ENCODE measurements around the gene TAS2R31. TPM values are rescaled to one million over a fixed set of nuclear protein-coding genes. Genes with fewer than 3 reads are reported as not detected.

Gene TAS2R31
- total RNA-seq (2016; rRNA removed; fragmentation: Illumina TruSeq; extraction: Trizol) (1.0 and 6.5 TPM in 2 replicates), polyA plus RNA-seq (2011; rRNA removed) (0.60 and 0.96 TPM in 2 replicates), polyA minus RNA-seq (2011; rRNA and poly(A)+ RNA removed; ENCODE audit: low replicate concordance) (6.3 and 7.2 TPM in 2 replicates), Bru-seq, nascent RNA (percentile 87 among the genes with signal in this experiment), BruChase-seq, experiment 1, labeled RNA remaining after a 6-hour chase (percentile 80 among the genes with signal in this experiment), BruChase-seq, experiment 2, labeled RNA remaining after a 2-hour chase (percentile 93 among the genes with signal in this experiment)
- not detected in 2 replicates for total RNA-seq (2016; cell fraction: cytosol; rRNA removed; fragmentation: Illumina TruSeq; extraction: Trizol; ENCODE audit: low read depth)
- total RNA-seq (2016; cell fraction: insoluble cytoplasmic fraction; rRNA removed; fragmentation: Illumina TruSeq; extraction: Trizol): 0.88 and 4.0 TPM in 2 replicates
- 0.24 and 0.34 TPM in 2 replicates for total RNA-seq (2016; cell fraction: membrane; rRNA removed; fragmentation: Illumina TruSeq; extraction: Trizol)
- 23.9 and 28.1 TPM in 2 replicates for total RNA-seq (2016; cell fraction: nucleus; rRNA removed; fragmentation: Illumina TruSeq; extraction: Trizol)
- polyA plus RNA-seq (2011; cell fraction: cytosol; rRNA removed): 0.08 TPM in 1 of 2 replicates, not detected in the other
- polyA plus RNA-seq (2011; cell fraction: nucleus; rRNA removed): 2.4 and 2.8 TPM in 2 replicates
- polyA plus RNA-seq (2012): 0.28 and 0.32 TPM in 2 replicates
- not detected in 2 replicates for polyA plus RNA-seq (2016; cell fraction: cytosol; fragmentation: Illumina TruSeq; extraction: Trizol; ENCODE audit: low read depth)
- polyA plus RNA-seq (2016; cell fraction: insoluble cytoplasmic fraction; fragmentation: Illumina TruSeq; extraction: Trizol; ENCODE audit: low read depth): 0.24 TPM in 1 of 2 replicates, not detected in the other
- not detected in 2 replicates for polyA plus RNA-seq (2016; cell fraction: membrane; fragmentation: Illumina TruSeq; extraction: Trizol; ENCODE audit: low read depth)
- 0.53 TPM in 1 of 2 replicates, not detected in the other for polyA plus RNA-seq (2016; cell fraction: nucleus; fragmentation: Illumina TruSeq; extraction: Trizol; ENCODE audit: insufficient read depth, low read depth)
- polyA minus RNA-seq (2011; cell fraction: cytosol; rRNA and poly(A)+ RNA removed): not detected in 2 replicates
- polyA minus RNA-seq (2011; cell fraction: nucleus; rRNA and poly(A)+ RNA removed): 111 TPM in 2 replicates
- long read RNA-seq, experiment 1: 0 reads
- long read RNA-seq, experiment 2: 0 reads

GRCh38 chr12:11031307-11031706, at the start of gene TAS2R31:
TSS of gene TAS2R31 (minus strand) at chr12:11031407. CDS start at chr12:11031335, 72 bp downstream.
- peaks cover 3 to 8% of the 10 kb centered on the region in 2 experiments; a peak in 3 of 5 replicates for H3K36me3 ChIP-seq (replicated peaks in 1 of 2; ENCODE audit: control insufficient read depth in 1 of 2, insufficient read depth in 2 of 2, low read length in 2 of 2)
- no peak within 1 kb of the TSS for H3K4me2 ChIP-seq (ENCODE audit: low read depth, low read length)
- H3K27ac ChIP-seq (ENCODE audit: extremely low read length, insufficient read depth, low read length): no peak within 1 kb of the TSS
- no peak within 1 kb of the TSS for H2AFZ ChIP-seq (ENCODE audit: low read length)
- no peaks in the 10 kb centered on the region for H3K4me1 ChIP-seq (ENCODE audit: insufficient read depth, low read length)
- in situ Hi-C loops (cut with HindIII; ENCODE audit: extremely low pct_ligation_motif_present, low pct_unique_long_range_greater_than_20kb) (loop anchor here (10.0 kb wide), 1 partner anchor 63 kb away; the partner anchor contains the start of gene TAS2R43), intact Hi-C loops (cut with micrococcal nuclease; ENCODE audit: unreplicated experiment) (loop anchor here (2.0 kb wide), 1 partner anchor 59 kb away; no protein-coding TSS in a partner anchor)
- no peaks in the 10 kb centered on the region for H3K27me3 ChIP-seq (ENCODE audit: control insufficient read depth in 1 of 2, insufficient read depth in 2 of 2, low read length in 2 of 2)
- FAIRE-seq (no peak), ATAC-seq (no peak), DNase-seq (ENCODE audit: low spot score) (no peak)
- no peak within 1 kb of the TSS for H3K9ac ChIP-seq (ENCODE audit: insufficient read depth, low read depth, low read length)
- ChIA-PET CTCF (ENCODE audit: low intra/inter-chr PET ratio, low total read pairs) (no interaction called here), POLR2A (no interaction called here)
- H3K4me3 ChIP-seq (replicated peaks in 1 of 3; ENCODE audit: insufficient read depth in 1 of 3, low read depth in 2 of 3, low read length in 3 of 3): no peak within 1 kb of the TSS
- 99% methylated on average over 6 of the region's 6 CpGs for WGBS (ENCODE audit: low lambda C conversion rate)
- H3K79me2 ChIP-seq (ENCODE audit: insufficient read depth, low read length): no peaks in the 10 kb centered on the region
- H4K20me1 ChIP-seq (ENCODE audit: insufficient read depth, low read length): no peaks in the 10 kb centered on the region
- no TSS peak for BruUV-seq (replicated peaks)
- TF ChIP-seq ESRRA (CRISPR knock-in tag; IDR thresholded peaks at IDR 0.05; ENCODE audit: low read depth): no peak
- TF ChIP-seq, protein P1, sequence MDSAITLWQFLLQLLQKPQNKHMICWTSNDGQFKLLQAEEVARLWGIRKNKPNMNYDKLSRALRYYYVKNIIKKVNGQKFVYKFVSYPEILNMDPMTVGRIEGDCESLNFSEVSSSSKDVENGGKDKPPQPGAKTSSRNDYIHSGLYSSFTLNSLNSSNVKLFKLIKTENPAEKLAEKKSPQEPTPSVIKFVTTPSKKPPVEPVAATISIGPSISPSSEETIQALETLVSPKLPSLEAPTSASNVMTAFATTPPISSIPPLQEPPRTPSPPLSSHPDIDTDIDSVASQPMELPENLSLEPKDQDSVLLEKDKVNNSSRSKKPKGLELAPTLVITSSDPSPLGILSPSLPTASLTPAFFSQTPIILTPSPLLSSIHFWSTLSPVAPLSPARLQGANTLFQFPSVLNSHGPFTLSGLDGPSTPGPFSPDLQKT (CRISPR knock-in tag; IDR thresholded peaks at IDR 0.05; ENCODE audit: borderline replicate concordance): no peak
- TF ChIP-seq ZNF549 (CRISPR knock-in tag; IDR thresholded peaks at IDR 0.05): no peak
- no peak for TF ChIP-seq RXRA (CRISPR knock-in tag; IDR thresholded peaks at IDR 0.05)
- TF ChIP-seq TSC22D2 (CRISPR knock-in tag; IDR thresholded peaks at IDR 0.05; ENCODE audit: borderline replicate concordance): no peak
- no peak for TF ChIP-seq ZNF644 (CRISPR knock-in tag; IDR thresholded peaks at IDR 0.05; ENCODE audit: low read depth)
- TF ChIP-seq ZNF605 (CRISPR knock-in tag; IDR thresholded peaks at IDR 0.05): no peak
- TF ChIP-seq NR2F1 (CRISPR knock-in tag; IDR thresholded peaks at IDR 0.05): no peak
- no peak for TF ChIP-seq GZF1 (CRISPR knock-in tag; IDR thresholded peaks at IDR 0.05)
- TF ChIP-seq ZNF660 (CRISPR knock-in tag; IDR thresholded peaks at IDR 0.05; ENCODE audit: borderline replicate concordance, low read depth): no peak
- no peak for TF ChIP-seq ATRX (CRISPR knock-in tag; IDR thresholded peaks at IDR 0.05; ENCODE audit: borderline replicate concordance)
- no peaks in the 10 kb centered on the region for H3K9me3 ChIP-seq (ENCODE audit: low read length)
